Stimulated activated CD8-positive, alpha-beta memory T cell treated with anti-CD3 and anti-CD28 coated beads, Interleukin-12 subunit alpha, Interleukin-12 subunit beta, amount 100 ng/mL, for 24 hours (primary cell): ENCODE measurements around the gene ZFX.

Experiments
- DNase-seq: peaks from one replicate; pipeline ENCODE4 v3.0.0-alpha.2; 2020; ENCODE audit errors: extremely low read depth

Gene ZFX

DNA sequence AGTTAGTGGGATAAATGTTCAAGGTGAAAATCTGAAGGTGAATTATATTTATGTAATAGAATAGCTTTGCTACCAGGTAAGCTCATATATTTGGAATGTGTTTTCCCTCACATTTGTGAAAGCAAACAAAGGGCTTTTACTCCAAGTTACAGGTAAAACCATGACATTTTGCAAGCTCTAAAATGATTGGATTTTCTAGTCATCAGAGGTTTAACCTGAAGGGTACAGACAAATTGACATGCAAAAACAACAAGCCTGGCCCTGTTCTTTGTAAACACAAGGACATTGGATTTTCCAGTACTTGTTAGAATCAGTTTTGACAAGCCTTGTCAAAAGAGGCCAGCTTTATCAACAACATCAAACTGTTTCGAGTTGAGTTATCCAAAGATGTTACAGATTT is 51.7 kb downstream of the ZFX start:
- no peak for DNase-seq

DNA sequence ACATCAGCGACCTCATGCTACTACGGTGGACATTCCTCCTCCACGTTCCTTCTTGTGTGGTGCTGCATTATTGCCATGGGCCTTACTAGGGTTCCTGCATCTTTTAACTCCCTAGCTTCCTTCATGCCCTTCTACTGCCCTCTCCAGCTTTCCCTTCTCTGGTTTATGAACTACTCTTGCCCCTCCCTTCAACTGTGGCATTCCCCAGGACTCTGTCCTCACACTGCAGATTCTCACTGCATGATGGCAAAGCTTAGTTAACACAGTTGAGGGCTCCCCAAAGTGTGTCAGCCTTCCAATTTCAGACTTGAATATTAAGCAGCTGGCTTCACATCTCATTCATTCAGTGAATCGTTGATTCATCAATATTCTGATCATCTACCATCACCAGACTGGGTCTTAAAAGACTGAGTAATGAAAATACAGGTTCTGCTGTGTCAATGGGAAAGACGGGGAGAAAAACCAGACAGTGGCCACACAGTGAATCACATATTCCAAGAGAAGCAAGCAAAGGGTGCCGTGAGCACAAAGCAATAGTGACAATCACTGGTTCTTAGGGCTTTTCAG is 53.0 kb downstream of the ZFX start:
- no peak for DNase-seq

DNA sequence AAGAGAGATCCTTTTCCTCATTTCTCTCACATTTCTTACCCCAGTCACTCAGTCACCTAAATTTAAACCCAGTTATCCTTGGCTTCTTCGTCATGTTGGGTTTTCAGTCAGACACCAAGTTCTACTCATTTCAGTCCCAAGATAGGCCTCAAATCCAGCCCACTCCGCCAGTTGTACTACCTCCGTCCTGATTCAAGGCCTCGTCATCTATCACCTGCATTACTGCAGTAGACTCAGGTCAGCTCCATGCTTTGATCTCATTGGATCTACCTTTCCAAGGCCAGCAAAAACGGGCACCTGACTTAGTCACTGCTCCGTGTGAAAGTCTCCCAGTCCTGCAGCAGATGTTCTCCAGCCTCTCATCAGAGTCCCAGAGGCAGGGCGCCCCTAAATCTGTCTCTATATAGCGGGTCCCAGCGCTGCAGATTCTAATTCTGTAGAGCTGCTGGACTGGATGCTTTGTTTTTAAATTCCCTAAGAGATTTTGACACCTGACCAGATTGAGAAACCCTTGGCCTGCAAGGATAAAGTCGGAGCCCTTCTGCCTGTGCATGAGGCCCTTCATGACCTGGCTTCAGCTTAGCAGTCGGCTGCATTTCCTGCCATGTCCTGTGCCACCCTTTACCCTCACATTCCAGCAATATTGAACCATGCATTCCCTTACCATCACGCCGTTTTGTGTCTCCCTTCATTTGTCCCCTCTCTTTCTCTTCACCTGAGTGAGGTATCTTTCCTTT is 53.7 kb downstream of the ZFX start:
- DNase-seq = no peak

GRCh38 chrX:24204331-24204730 is 54.8 kb downstream of the ZFX start:
- DNase-seq = no peak

- DNase-seq = no peak
These were observed 55.4 kb downstream of the ZFX start for GRCh38 chrX:24204958-24205357.

DNA sequence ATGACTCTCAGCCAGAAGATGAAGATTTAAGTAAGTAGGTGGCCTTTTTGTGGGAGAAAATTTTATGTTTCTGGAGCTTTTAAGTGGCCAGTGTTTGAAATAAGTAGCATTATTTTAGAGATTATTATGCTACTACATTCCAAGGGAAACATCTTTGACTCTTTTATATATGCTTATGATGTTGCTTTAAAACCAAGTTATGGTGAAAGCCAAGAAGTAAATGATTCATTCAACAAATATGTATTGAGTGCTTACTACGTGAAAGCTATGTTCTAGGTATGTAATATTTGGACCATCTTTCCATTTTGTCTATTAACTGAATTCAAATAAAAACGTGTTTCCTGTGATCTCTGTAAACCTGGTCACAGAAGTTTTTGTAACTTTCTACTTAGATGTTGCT is 58.3 kb downstream of the ZFX start:
- DNase-seq = no peak

DNA sequence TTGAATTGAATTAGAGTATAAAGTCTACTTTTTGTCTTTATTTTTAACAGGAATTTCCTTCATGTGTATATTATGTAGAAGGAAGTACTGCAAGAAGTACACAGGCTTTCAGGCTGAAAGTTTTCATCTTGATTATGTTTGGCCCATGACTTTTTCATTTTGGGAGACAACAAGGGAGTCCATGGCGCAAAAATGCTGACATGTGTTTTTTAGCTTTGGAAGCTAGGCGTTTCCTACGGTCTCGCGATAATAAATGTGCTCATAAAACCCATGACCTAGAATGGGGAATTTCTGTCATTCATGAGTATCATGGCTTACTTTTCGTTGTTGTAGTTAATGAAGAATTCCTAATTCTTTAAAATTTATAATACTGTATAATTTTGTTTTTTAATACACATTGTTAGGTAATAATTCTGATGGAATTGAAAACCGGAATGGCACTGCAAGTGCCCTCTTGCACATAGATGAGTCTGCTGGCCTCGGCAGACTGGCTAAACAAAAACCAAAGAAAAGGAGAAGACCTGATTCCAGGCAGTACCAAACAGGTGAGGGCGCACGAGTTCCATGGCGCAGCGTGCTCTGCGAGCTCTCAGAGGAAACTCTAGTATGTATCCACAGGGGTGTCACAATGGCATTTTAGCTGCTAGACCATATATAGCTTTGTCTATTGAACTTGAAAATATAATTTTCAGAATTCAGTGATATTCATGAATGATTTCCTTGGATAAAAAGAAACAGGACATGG is 59.1 kb downstream of the ZFX start:
- DNase-seq = no peak

DNA sequence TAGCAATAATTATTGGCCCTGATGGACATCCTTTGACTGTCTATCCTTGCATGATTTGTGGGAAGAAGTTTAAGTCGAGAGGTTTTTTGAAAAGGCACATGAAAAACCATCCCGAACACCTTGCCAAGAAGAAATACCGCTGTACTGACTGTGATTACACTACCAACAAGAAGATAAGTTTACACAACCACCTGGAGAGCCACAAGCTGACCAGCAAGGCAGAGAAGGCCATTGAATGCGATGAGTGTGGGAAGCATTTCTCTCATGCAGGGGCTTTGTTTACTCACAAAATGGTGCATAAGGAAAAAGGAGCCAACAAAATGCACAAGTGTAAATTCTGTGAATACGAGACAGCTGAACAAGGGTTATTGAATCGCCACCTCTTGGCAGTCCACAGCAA is 60.7 kb downstream of the ZFX start:
- DNase-seq = no peak

GRCh38 chrX:24214568-24214967 is 65.0 kb downstream of the ZFX start:
- no peak for DNase-seq

DNA sequence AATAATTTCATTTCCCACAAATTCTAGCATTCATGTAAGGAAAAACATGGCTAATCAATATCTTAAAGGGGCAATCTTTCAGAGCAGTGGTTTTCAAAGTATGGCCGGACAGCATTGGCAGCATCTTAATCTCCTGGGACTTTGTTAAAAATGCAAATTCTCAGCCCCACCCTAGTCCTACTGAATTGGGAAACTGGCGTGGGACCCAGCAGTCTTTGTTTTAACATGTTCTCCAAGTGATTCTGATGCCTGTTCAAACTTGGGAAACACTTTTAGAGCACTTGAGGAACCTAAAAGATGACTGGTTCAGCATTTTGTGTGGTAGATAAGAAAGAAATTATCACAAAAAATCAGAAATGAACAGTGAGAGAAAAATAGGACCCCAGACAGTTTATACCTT is 65.7 kb downstream of the ZFX start:
- DNase-seq = no peak

DNA sequence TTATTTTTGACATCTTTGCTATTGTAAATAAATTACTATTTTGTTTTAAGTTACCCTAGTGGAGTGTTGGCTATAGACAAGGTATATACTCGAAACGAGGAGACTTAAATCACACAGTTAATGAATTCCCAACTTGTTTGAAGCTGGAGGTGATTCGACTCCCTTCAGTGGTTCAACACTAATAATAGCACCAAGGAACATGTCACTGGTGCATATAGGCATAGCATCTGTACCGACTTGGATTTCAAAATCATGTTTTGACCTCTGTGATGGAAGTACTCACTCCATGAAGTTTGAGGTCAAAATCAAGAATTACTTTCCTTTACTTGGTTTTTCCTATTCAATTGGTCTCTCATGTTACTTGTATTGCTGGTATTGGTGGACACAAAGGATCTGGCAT is 66.5 kb downstream of the ZFX start:
- no peak for DNase-seq

GRCh38 chrX:24216827-24217226 is 67.3 kb downstream of the ZFX start:
- no peak for DNase-seq

DNA sequence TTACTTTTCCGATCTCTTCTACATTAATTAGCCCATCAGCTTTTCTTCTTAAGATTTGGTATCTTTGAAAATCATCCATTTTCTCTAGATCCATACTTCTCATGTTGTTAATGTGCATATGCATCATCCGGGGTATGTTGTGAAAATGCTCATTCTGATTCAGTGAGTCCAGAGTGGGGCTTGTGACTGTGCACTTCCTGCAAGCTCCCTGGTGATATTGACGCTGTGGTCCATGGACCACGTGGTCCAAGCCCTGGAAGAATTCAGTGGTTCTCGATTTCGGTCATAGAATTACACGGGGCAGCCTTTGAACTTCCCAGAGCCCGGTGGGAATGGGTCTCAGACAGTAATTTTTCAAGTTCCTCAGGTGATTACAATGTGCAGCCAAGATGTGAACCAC is 69.8 kb downstream of the ZFX start:
- DNase-seq = no peak

DNA sequence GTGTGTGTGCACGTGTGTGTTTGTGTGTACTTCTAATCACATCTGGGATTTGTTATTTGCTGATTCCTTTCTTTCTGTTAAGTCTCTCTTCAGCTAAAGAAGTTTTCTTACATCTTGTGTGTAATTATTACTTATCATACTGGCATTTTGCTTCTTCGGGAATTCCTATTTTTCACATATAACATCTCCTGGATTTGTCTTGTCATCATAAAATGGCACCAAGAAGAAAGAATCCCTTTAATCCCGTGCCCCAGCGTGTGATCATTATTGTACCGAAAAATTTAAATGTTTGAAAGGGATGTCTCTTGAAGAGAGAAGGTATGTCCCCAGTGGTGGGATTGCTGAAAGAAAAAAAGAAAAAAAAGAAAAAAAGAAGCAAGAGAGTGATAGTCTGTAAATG is 72.3 kb downstream of the ZFX start:
- DNase-seq = no peak

GRCh38 chrX:24225265-24225664 is 75.7 kb downstream of the ZFX start:
- DNase-seq = no peak

DNA sequence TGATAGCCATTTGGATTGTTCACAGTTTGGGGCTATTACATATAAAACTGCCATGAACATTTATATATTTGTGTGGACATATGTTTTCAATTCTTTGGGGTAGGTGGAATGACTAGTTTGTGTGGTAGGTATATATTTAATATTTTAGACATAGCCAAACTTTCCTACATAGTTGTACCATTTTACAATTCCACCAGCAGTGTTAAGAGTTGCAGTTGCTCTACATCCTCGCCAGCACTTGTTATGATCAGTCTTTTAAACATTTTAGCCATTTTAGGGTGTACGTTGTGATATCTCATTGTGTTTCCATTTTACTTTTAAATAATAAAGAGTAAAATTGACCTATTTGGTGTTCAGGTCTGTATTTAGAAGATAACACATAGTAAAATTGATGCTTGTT is 76.6 kb downstream of the ZFX start:
- no peak for DNase-seq

DNA sequence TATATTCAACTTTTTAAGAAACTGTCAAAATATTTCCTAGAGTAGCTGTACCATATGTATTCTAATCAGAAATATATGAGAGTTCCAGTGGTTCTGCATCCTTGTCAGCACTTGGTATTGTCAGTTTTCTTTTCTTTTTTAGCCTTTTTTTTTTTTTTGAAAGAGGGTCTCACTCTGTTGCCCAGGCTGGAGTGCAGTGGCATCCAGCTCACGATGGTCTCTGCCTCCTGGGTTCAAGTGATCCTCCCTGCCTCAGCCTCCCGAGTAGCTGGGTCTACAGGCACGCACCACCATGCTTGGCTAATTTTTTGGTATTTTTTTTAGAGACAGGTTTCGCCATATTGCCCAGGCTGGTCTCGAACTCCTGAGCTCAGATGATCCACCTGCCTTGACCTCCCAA is 79.1 kb downstream of the ZFX start:
- DNase-seq = no peak

GRCh38 chrX:24229400-24229879 is 79.9 kb downstream of the ZFX start:
- no peak for DNase-seq

DNA sequence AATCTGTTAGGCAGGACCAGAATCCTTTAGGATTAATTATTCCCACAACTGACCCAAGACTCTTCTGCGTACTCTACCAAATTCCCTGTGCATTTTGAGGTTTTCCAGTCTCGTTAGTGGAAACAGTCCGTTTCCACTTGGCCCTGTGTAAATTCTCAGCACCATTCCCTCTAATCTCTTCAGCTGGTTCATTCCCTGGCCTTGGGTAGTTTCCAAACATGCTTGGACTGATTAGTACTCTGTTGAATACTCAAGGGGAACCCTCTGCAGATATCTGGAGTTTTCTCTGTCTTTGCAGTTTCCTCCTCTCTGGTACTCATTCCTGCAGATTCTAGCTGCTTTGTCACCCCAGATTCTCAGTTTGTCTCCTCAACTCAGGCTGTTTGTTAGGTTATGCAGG is 80.4 kb downstream of the ZFX start:
- DNase-seq = no peak

- DNase-seq = no peak
These were observed 81.6 kb downstream of the ZFX start for GRCh38 chrX:24231131-24231540.

GRCh38 chrX:24231641-24232179 is 82.2 kb downstream of the ZFX start:
- no peak for DNase-seq

DNA sequence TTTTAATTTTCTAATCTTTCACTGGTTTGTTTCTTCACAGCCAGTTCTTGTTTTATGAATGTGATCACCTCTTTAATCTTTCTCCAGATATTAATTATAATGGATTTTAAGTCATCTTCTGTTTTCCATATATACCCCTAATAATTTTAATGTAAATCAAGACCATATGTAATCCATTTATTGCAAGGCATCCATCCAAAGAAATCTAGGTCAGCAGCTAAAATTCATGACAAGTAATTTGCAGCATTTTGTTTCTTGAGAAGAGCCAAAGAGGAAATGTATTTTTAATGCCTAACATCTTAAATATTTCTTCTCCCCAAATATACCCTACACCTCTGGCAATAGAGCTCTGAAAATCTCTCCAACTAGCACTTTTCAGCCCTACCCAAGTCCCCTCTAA is 83.3 kb downstream of the ZFX start:
- no peak for DNase-seq
